Stimulated activated CD4-positive, alpha-beta T cell treated with anti-CD3 and anti-CD28 coated beads, Interleukin-4, amount 100 ng/mL, for 1 hour (primary cell): ENCODE results near the gene UBA52.
"Not testable (repeated sequence)": the region's sequence is repeated elsewhere in the genome, so short reads cannot be mapped to it uniquely, and the experiment has no call there.

Experiments
- DNase-seq: peaks from one replicate; pipeline ENCODE4 v3.0.0-alpha.2; 2020

The UBA52 gene

GRCh38 chr19:18571564-18572344 lies at the start of gene UBA52:
Gene UBA52 (plus strand): TSS chr19:18571857. CDS start chr19:18573301, 1,444 bp downstream.
- peak; percentile 99 for DNase-seq

GRCh38 chr19:18522124-18522861 lies 49.4 kb upstream of the UBA52 start:
- DNase-seq = peak; percentile 100

- DNase-seq = not testable (repeated sequence)
Observed at GRCh38 chr19:18522862-18523440, 48.7 kb upstream of the UBA52 start.

DNA sequence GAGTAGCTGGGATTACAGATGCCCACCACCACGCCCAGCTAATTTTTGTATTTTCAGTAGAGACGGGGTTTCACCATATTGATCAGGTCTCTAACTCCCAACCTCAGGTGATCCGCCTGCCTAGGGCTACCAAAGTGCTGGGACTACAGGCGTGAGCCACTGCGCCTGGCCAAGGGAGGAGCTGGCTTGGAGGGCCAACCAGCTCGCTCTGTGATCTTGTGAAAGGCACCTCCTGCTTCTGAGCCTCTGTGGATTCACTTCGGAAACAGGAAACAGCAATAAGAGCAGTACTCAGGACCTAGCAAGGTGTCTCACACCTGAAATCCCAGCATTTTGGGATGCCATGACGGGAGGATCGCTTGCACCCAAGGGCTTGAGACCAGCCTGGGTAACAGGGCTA lies 47.8 kb upstream of the UBA52 start:
- DNase-seq = no peak

DNA sequence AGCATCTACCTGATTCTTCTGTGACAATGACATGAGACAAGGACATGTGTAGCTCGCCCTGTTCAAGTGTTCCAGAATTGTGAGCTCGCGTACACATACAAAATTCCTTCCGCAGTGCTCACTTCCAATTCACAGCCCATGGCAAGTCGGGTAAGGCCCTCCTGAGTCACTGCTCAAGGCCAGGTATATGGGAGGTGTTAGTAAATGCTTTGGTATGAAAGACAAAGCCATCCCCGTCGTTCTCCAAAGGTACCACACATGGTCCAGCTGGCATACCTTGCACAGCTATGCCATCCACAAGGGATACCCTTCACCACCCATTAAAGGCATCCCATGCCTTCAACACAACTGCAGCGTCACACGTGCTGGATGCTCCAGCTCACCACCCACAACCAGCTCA lies 45.3 kb upstream of the UBA52 start:
- DNase-seq = no peak

- no peak for DNase-seq
Observed at GRCh38 chr19:18529782-18530181, 41.9 kb upstream of the UBA52 start.

- no peak for DNase-seq
Observed at GRCh38 chr19:18531485-18531884, 40.2 kb upstream of the UBA52 start.

DNA sequence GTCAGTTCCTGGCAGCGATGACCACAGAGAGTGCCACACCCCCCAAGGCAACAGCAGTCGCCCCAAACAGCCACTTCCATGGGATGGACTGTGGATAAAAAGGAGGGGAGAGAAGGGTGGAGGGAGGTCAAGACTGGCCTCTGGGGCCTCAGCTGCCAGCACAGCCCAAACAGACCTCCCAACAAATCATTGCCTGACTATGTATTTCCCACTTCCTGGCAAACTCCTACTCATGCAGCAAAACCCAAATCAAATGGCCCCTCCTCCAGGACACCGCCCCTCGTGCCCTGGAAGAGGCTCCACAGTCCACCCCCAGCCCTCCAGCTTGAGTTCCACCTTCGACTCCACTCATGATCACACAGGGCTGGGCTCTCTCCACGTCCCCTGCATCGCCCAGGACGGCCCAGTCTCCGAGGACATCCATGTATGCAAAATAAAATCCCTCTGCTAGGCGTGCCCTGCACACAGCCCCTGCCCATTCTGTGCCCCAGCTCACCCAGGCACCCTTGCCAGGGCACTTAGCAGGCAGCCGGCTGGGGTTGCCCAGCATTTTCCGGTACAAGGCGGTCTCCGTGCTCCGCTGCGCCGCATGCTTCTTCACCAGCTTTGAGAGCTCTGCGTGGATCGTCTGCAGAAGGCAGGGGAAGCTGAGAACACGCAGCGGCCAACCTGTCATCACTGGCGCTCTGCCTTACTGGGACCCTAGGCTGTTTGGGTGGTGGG lies 39.3 kb upstream of the UBA52 start:
- no peak for DNase-seq

DNA sequence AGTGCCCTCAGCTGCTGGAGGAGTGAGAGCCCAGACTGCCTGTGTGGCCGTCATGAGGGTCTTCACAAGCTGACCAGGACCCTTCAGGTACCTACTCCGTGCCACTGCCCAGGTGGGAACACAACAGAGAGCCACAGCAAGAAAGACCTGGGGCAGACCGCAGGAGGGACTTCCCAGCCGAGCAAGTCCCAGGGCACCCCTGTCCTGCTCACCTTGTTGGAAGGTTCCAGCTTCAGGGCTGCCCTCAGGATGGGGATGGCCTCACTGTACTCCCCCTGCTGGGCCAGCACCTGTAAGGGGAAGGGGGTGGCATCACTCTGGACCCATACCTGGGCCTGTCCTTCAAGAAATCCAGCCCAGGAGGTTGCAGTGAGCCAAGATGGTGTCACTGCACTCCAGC lies 38.6 kb upstream of the UBA52 start:
- DNase-seq = no peak

DNA sequence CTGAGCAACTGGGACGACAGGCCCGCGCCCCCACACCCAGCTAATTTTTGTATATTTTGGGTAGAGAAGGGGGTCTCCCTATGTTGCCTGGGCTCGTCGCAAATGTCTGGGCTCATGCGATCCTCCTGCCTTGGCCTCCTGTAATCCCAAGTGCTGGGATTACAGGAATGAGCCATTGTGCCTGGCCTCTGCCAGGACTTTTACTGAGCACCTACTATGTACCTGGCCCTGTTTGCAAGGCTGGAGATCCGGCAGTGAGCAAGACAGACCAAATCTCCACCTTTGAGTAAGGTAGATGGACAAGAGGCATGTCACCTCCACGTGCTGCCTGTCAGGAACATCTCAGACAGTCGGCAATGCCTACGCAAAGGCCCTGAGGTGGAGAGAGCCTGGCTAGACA lies 35.2 kb upstream of the UBA52 start:
- no peak for DNase-seq

GRCh38 chr19:18537431-18537830 lies 34.2 kb upstream of the UBA52 start:
- DNase-seq = no peak

DNA sequence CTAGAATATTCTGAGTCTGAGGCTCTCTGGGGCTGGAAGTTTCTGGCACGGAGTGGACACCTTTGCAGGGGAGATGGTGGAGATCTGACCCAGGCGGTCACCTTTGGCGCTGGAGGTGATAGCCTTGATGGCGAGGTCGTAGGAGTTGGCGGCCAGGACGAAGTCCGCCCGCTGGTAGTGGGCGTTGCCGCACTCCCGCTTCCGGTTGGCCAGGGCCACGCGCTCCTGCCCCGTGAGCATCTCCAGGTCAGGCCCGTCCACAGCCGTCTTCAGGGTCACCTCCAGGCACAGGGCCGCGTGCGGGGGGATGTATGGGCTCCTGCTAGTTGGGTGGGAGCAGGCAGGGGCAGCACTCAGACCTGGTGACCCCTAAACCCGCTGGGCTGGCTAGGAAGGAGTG lies 33.5 kb upstream of the UBA52 start:
- DNase-seq = no peak

GRCh38 chr19:18539372-18539771 lies 32.3 kb upstream of the UBA52 start:
- no peak for DNase-seq

- not testable (repeated sequence) for DNase-seq
Observed at GRCh38 chr19:18540200-18540599, 31.5 kb upstream of the UBA52 start.

DNA sequence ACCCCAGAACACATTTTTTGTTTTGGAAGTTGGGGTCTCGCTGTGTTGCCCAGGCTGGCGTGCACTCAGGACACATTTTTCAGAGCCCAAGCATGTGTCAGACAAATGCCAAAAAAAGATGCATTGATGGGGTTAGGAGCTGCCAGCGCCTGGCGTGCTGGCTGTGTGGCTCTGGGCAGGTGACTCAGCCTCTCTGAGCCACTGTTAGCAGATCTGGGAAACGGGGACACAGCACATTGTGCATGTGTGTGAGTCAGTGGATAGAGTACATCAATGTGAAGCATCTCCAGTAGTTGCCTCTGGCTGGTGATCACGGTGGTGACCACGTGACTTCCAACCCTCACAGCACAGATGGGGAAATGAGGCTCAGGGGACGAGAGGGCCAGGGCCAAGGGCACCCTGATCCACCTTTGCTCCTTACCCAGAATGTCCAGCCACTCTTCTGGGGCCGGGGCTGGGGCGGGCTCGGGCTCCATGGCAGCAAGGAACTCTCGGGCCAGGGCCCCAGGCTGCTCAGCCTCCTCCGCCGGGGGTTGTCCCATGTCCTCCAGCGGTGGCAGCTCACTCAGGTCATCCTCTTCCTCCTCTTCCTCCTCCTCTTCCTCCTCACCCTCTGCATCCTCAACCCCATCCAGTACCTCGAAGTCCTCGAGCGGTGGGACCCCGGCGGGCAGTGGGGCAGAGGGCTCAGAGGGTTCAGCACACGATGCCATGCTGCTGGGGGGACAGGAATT lies 30.2 kb upstream of the UBA52 start:
- peak; percentile 10 for DNase-seq

DNA sequence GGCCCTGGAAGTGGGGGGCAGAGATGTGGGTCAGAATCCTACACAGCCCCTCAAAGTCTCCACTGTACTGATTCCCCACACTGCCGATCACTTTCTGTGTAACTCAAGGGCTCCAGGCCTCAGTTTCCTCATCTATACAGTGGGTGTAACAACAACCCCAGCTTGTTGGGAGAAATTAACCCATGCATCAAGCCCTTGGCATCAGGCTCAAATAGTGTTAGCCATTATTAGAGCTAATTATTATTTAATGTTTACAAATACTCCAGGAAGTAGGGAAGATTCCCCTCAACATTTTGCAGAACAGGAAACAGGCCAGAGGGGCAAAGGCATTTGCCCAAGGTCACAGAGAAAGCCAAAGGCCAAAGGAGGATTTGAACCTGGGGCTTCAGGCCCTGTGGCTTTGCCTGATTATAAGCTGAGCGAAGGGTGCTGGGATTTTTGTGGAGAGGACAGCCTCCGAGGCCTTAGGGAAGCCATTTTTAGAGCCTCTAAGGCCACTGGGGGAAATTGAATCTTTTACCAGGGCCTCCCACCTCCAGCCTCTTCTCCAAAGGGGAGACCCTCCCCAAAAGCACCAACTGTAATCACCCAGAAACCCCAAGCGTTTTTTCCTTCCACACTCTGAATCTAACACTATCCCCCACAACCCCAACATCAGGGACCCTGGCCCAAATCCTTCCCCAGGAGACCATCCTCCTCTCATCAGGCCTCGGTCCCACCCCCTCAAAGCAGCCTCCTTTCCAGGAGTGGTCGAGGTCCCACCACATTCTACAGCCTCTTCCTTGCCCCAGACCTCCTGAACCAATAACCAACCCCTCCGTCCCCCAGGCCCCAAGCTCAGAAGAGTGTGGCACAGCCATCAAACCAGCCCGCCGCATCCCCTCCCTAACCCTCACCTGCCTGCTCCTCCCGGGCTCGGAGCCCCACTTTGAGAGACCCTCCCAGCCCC lies 29.4 kb upstream of the UBA52 start:
- DNase-seq = no peak

GRCh38 chr19:18542941-18543813 lies 28.5 kb upstream of the UBA52 start, which contains the start of gene FKBP8:
Gene FKBP8 (minus strand): TSS chr19:18543573. CDS start chr19:18541970, 1,603 bp downstream.
- peak; percentile 96 for DNase-seq

DNA sequence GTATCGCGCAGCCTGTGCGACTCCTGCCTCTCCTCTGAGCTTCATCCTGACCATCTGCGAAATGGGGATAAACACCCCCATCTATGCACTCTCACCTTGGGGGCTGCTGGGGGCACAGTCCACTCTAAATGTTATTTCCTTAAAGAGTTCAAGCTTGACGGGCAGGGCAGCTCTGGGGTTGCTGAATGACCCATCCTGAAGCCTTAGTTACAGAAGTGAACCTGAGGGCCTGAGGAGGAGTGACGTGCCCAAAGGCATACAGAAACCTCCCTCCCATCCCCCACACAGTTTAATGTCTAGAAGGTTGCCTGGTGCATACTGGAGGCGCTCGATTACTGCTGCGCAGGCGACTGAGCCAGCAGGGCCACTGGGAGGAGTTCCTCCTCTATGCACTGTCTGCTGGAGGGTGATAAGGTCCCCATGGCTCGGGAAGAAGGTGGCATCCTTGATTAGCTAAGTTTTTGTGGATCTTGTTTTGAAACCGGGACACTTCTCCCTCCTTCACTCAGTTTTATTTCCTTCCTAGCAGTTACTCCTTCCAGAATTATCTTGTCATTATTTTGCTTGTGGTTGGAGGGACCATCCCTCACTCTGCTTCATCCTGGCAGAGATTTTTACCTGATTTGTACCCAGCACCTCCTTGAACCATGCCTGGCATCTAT lies 27.7 kb upstream of the UBA52 start:
- peak; percentile 61 for DNase-seq

GRCh38 chr19:18551631-18552030 lies 20.0 kb upstream of the UBA52 start:
- DNase-seq = no peak
